Fibroblast of lung (primary cell): ENCODE results near the gene FAM174A.

Source experiments
- CTCF ChIP-seq, 2 donors: IDR thresholded peaks in 1 of 2; conservative IDR thresholded peaks in 1 of 2; 1 replicate in 1 of 2; 2 replicates in 1 of 2; pipeline ENCODE4 v1.5.1; 2011 to 2012; ENCODE audit warnings: low read length in 2 of 2, control low read depth in 1 of 2, inconsistent platforms in 1 of 2, low read depth in 1 of 2, mild to moderate bottlenecking in 1 of 2
- EZH2 ChIP-seq: IDR thresholded peaks from 2 replicates; pipeline ENCODE4 v1.5.1; 2012; ENCODE audit warnings: low read length, control low read depth, mild to moderate bottlenecking; ENCODE audit errors: missing control alignments

GRCh38 chr5:100537946-100538345, 2.8 kb downstream of the FAM174A start:
- no peak for TF ChIP-seq CTCF (conservative IDR thresholded peaks at IDR 0.05 in 1 of 2, IDR thresholded peaks at IDR 0.05 in 1 of 2; ENCODE audit: low read depth in 1 of 2, low read length in 2 of 2)
- TF ChIP-seq EZH2 = no peak
